Osteocyte (in vitro differentiated cells): ENCODE data around the gene FOXQ1. TPM values are rescaled to one million over a fixed set of nuclear protein-coding genes. Genes with fewer than 3 reads are reported as not detected.

ENCODE experiments used
- DNase-seq: peaks from one replicate; pipeline ENCODE4 v3.0.0; 2021; ENCODE audit warnings: mixed read lengths; ENCODE audit not compliant: unreplicated experiment; ENCODE audit errors: extremely low spot score
- H3K27ac Mint-ChIP-seq: one replicate; pipeline ENCODE4 v1.8.0; 2021; ENCODE audit warnings: mild to moderate bottlenecking, mixed read lengths; ENCODE audit not compliant: unreplicated experiment
- H3K27me3 Mint-ChIP-seq: one replicate; pipeline ENCODE4 v1.8.0; 2021; ENCODE audit warnings: mixed read lengths; ENCODE audit not compliant: unreplicated experiment
- H3K36me3 Mint-ChIP-seq: one replicate; pipeline ENCODE4 v1.8.0; 2021; ENCODE audit warnings: mixed read lengths; ENCODE audit not compliant: unreplicated experiment
- H3K4me1 Mint-ChIP-seq: one replicate; pipeline ENCODE4 v1.8.0; 2021; ENCODE audit warnings: mixed read lengths; ENCODE audit not compliant: unreplicated experiment
- H3K4me3 Mint-ChIP-seq: one replicate; pipeline ENCODE4 v1.8.0; 2021; ENCODE audit warnings: mild to moderate bottlenecking, moderate library complexity, mixed read lengths; ENCODE audit not compliant: unreplicated experiment
- H3K9me3 Mint-ChIP-seq: one replicate; pipeline ENCODE4 v1.8.0; 2021; ENCODE audit warnings: mixed read lengths; ENCODE audit not compliant: unreplicated experiment
- total RNA-seq: library from RNA; stranded (reverse); gene quantifications from 2 replicates; pipeline ENCODE4 v1.2.1, GENCODE V29; 2021
- TF ChIP-seq, protein P1 (sequence below): fragments of 200-600 bp; sonication (generic); IDR thresholded peaks from 2 replicates; pipeline ENCODE4 v1.5.0; 2021; ENCODE audit warnings: antibody characterized with exemption, mild to moderate bottlenecking, moderate library complexity

The FOXQ1 gene
- total RNA-seq, 1 donor from 2014 or later, result not detected

DNA sequence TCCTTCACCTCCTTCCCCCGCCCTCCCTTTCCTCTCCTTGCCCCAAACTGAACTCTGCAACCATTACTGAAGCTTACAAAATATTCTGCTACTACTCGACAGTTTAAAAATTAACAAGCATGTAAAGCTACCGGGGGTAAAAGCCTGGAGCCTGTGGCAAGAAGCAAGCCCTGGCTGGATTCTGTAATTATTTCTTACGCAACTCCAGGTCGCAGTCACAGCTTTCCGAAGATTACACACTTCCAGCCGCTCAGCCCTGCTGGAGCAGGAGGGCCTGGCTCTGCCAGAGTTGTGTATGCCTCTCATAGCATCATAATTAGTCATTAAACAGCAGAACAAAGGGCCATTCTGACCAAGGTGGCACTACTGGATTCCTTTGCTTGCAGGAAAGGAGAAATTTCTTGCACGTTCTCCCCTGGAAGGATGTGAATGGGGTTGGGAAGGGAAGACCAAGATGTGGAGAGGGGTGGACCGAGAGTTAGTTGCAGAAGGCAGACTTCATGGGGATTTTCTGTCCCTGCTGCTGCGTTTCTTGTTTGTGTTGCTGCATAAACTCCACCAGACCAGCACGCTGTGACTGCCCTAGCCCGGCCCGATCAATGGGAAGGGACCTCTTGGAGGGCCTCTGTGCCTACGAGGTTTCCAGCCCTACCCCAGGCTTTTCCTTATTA, 23.6 kb downstream of the FOXQ1 start:
- Mint-ChIP-seq H3K27ac (no peak overlapping the region), H3K4me1 (no peaks in the 10 kb centered on the region), H3K27me3 (peaks cover 48% of the 10 kb centered on the region), H3K4me3 (no peak overlapping the region), H3K36me3 (no peaks in the 10 kb centered on the region), H3K9me3 (peaks cover 2% of the 10 kb centered on the region)
- TF ChIP-seq, protein P1, sequence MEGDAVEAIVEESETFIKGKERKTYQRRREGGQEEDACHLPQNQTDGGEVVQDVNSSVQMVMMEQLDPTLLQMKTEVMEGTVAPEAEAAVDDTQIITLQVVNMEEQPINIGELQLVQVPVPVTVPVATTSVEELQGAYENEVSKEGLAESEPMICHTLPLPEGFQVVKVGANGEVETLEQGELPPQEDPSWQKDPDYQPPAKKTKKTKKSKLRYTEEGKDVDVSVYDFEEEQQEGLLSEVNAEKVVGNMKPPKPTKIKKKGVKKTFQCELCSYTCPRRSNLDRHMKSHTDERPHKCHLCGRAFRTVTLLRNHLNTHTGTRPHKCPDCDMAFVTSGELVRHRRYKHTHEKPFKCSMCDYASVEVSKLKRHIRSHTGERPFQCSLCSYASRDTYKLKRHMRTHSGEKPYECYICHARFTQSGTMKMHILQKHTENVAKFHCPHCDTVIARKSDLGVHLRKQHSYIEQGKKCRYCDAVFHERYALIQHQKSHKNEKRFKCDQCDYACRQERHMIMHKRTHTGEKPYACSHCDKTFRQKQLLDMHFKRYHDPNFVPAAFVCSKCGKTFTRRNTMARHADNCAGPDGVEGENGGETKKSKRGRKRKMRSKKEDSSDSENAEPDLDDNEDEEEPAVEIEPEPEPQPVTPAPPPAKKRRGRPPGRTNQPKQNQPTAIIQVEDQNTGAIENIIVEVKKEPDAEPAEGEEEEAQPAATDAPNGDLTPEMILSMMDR, result no peak
- no peak for DNase-seq

DNA sequence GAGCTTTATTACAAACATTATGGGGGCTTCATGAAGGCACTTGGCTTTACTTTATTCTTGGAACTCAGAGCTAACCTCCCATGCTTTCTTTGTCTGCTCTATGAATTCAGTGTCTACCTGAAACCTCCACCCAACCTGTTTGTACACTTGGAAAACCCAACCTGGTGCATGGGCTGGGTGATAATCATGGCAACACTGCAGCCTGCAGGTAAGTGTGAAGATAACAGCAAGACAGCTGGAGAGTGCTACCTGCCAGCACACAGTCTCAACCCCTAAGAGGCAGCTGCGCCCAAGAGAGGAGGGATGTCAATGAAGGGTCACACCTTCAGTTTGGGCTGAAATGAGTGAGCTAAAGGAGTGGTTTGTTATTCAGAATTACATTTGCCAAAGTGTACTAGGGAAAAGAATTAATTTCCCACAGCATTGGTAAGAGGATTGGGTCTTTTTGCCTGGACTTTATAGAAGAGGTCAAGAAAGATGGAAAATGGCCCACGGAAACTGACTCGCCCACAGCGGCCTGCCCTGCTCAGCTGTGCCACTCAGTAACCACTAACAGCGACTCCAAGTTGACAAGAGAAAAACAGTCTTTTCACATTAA, 24.4 kb downstream of the FOXQ1 start:
- TF ChIP-seq, protein P1, result no peak
- Mint-ChIP-seq H3K27me3 (peaks cover 50% of the 10 kb centered on the region), H3K27ac (no peak overlapping the region), H3K4me1 (no peaks in the 10 kb centered on the region), H3K4me3 (no peak overlapping the region), H3K9me3 (no peaks in the 10 kb centered on the region), H3K36me3 (no peaks in the 10 kb centered on the region)
- DNase-seq, result no peak

DNA sequence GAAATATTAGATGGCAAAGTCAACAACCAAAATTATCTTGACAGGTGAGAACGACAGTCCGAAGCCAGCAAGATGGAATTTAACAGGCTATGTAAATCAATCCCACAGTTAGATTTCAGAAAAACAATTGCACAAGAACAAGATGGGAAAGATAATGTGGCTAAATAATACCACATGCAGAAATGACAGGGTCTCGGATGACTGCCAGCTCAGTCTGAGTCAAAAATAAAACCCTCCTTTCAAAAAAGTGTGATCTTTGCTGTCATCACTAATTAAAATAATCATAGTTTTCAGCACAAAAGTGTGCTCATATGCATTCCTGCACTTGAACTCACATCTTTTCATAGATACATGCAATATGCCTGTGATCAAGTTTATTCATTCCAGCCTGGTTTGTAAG, 25.9 kb downstream of the FOXQ1 start:
- no peaks in the 10 kb centered on the region for H3K36me3 Mint-ChIP-seq
- H3K27me3 Mint-ChIP-seq, result peaks cover 59% of the 10 kb centered on the region
- no peaks in the 10 kb centered on the region for H3K4me1 Mint-ChIP-seq
- H3K27ac Mint-ChIP-seq, result no peak overlapping the region
- no peaks in the 10 kb centered on the region for H3K9me3 Mint-ChIP-seq
- TF ChIP-seq, protein P1, result no peak
- no peak for DNase-seq
- no peak overlapping the region for H3K4me3 Mint-ChIP-seq

DNA sequence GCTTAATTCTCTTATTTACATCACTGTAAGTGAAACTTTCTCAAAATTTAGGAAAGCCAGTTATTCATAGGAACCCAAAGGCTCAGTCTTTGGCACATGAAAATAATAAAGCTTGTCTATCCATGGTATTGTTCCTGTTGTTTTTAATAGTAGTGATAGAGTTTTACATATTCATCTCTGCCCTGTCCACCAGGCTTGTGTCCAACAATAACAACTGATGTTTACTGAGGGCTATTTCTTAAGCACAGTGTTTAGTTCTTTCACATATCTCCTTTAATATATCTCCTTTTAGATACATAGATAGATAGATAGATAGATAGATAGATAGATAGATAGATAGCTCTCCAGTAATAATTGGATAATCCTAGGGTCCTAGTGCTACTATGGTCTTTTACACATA, 34.2 kb downstream of the FOXQ1 start:
- no peak overlapping the region for H3K4me3 Mint-ChIP-seq
- peaks cover 35% of the 10 kb centered on the region for H3K27me3 Mint-ChIP-seq
- no peak for DNase-seq
- H3K9me3 Mint-ChIP-seq, result peaks cover 9% of the 10 kb centered on the region
- no peaks in the 10 kb centered on the region for H3K4me1 Mint-ChIP-seq
- no peaks in the 10 kb centered on the region for H3K36me3 Mint-ChIP-seq
- TF ChIP-seq, protein P1, result no peak
- no peak overlapping the region for H3K27ac Mint-ChIP-seq

DNA sequence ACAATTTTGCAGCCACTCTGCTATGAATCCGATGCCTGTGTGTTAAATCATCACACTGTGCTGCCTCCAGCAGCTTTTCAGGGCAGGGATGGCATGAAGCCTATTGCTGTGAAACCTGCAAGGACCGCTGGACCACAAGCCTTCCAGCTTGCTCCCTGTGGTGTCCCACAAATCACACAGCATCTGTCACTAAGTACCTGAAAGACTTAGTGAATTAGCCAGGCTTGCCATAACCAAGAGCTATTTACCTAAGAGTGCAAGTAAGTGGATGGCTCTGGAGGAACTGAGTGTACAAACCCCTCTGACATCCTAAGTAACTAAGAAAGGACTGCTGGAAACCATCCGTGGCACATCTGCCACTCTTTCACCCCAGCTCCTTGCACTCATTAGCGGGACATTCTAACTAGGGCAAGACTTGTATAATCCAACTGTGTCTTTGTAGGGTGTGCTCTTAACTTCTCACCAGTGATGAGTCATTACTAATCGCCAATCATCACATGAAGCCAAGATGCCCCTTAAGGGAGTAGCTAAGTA, 34.7 kb downstream of the FOXQ1 start:
- TF ChIP-seq, protein P1, result no peak
- no peaks in the 10 kb centered on the region for H3K4me1 Mint-ChIP-seq
- no peak overlapping the region for H3K4me3 Mint-ChIP-seq
- peaks cover 30% of the 10 kb centered on the region for H3K27me3 Mint-ChIP-seq
- no peak for DNase-seq
- H3K9me3 Mint-ChIP-seq, result peaks cover 14% of the 10 kb centered on the region
- H3K36me3 Mint-ChIP-seq, result no peaks in the 10 kb centered on the region
- no peak overlapping the region for H3K27ac Mint-ChIP-seq
